GM12878 (cell line): ENCODE data around the gene PLA2G2E. TPM values are rescaled to one million over a fixed set of nuclear protein-coding genes. Genes with fewer than 3 reads are reported as not detected.

Source experiments
- ATAC-seq: fragments of 200-7000 bp; cut with Tn5 transposase; 3 replicates; pipeline ENCODE4 v1.9.1; 2020; ENCODE audit warnings: mild to moderate bottlenecking, moderate library complexity
- BruUV-seq: library from RNA; stranded (reverse); fragments of 400-500 nt; replicated peaks from 2 replicates; lab custom pipeline; 2021; lab: Mats Ljungman, UMichigan
- CTCF ChIA-PET: fragments of 300-600 bp; sonication (Branson Sonifier 250); formaldehyde crosslinking; extraction: SDS; loops from one replicate; lab custom pipeline; 2021; ENCODE audit warnings: inconsistent platforms; lab: Yijun Ruan, JAX
- POLR2A ChIA-PET: fragments of 350-600 bp; formaldehyde crosslinking; extraction: SDS; loops from one replicate; lab custom pipeline; 2021; ENCODE audit warnings: inconsistent platforms; lab: Charles Lee
- RAD21 ChIA-PET: fragments of 300-600 bp; sonication (Branson Sonifier 250); formaldehyde crosslinking; loops from one replicate; lab custom pipeline; 2023; ENCODE audit warnings: antibody characterized with exemption; ENCODE audit not compliant: unreplicated experiment; lab: Charles Lee
- SMC1A ChIA-PET: fragments of 300-600 bp; sonication (Branson Sonifier 250); formaldehyde crosslinking; loops from one replicate; lab custom pipeline; 2023; ENCODE audit not compliant: unreplicated experiment, uncharacterized antibody; lab: Charles Lee
- DNase-seq: peaks from one replicate; pipeline ENCODE4 v3.0.0-alpha.2; 2011; ENCODE audit warnings: low read depth, low spot score
- FAIRE-seq: peaks from 3 replicates; lab custom pipeline; 2011; peaks lifted over from hg19 to GRCh38; lab: Jason Lieb, UNC
- H2AFZ ChIP-seq: 2 replicates; pipeline ENCODE4 v1.6.0; 2011; ENCODE audit warnings: low read depth, low read length, control low read depth; ENCODE audit not compliant: control insufficient read depth
- H3K27ac ChIP-seq: 2 replicates; pipeline ENCODE4 v1.5.1; 2011; ENCODE audit warnings: control low read depth; ENCODE audit not compliant: control insufficient read depth, insufficient read depth
- H3K27me3 ChIP-seq, 2 experiments: replicated peaks in 1 of 2; 2 replicates each; pipeline versions ENCODE4 v1.6.0 to v1.6.1; 2011; ENCODE audit warnings: low read length in 1 of 2; ENCODE audit not compliant: control insufficient read depth in 2 of 2, insufficient read depth in 2 of 2
- H3K36me3 ChIP-seq, 2 experiments: 2 replicates each; pipeline ENCODE4 v1.5.1; 2011; ENCODE audit warnings: low read length in 1 of 2; ENCODE audit not compliant: control insufficient read depth in 2 of 2, insufficient read depth in 2 of 2
- H3K4me1 ChIP-seq: 2 replicates; pipeline ENCODE4 v1.6.1; 2011; ENCODE audit warnings: mild to moderate bottlenecking, low read length, moderate library complexity, mixed read lengths; ENCODE audit not compliant: control insufficient read depth, insufficient read depth
- H3K4me2 ChIP-seq: 2 replicates; pipeline ENCODE4 v1.6.0; 2011; ENCODE audit warnings: control low read depth; ENCODE audit not compliant: control insufficient read depth, insufficient read depth
- H3K4me3 ChIP-seq: fragments of 200-600 bp; sonication (generic); 2 replicates; pipeline ENCODE4 v1.5.1; 2016
- H3K79me2 ChIP-seq: 2 replicates; pipeline ENCODE4 v1.6.0; 2011; ENCODE audit warnings: low read length; ENCODE audit not compliant: control insufficient read depth, insufficient read depth
- H3K9ac ChIP-seq: 2 replicates; pipeline ENCODE4 v1.8.0; 2011; ENCODE audit warnings: low read length, control low read depth, mixed read lengths; ENCODE audit not compliant: control insufficient read depth, insufficient read depth
- H3K9me3 ChIP-seq: replicated peaks from 3 replicates; pipeline ENCODE4 v1.5.1; 2011; ENCODE audit warnings: mild to moderate bottlenecking, low read length; ENCODE audit not compliant: control insufficient read depth, insufficient read depth
- H4K20me1 ChIP-seq: 2 replicates; pipeline ENCODE4 v1.6.0; 2011; ENCODE audit not compliant: control insufficient read depth, insufficient read depth
- HCFC1 ChIP-seq: fragments of 150-350 bp; IDR thresholded peaks from 2 replicates; pipeline ENCODE4 v1.6.1; 2014; ENCODE audit warnings: low read length
- HDAC6 ChIP-seq: fragments of 200-600 bp; sonication (generic); IDR thresholded peaks from one replicate; pipeline ENCODE4 v1.8.0; 2017; ENCODE audit warnings: antibody characterized with exemption; ENCODE audit not compliant: unreplicated experiment
- HDGF ChIP-seq: fragments of 450-650 bp; IDR thresholded peaks from 2 replicates; pipeline ENCODE4 v1.6.1; 2016; ENCODE audit warnings: antibody characterized with exemption
- PAX5 ChIP-seq: IDR thresholded peaks from 2 replicates; pipeline ENCODE4 v1.6.1; 2011; ENCODE audit warnings: low read depth, low read length, borderline replicate concordance
- RCOR1 ChIP-seq: conservative IDR thresholded peaks from 2 replicates; pipeline ENCODE4 v1.6.1; 2012; ENCODE audit warnings: low read depth, low read length, improper control_type of control experiment
- TCF3 ChIP-seq: IDR thresholded peaks from 2 replicates; pipeline ENCODE4 v1.6.1; 2012; ENCODE audit warnings: low read depth, mild to moderate bottlenecking, low read length, borderline replicate concordance; ENCODE audit not compliant: insufficient read depth
- ZBTB33 ChIP-seq: fragments of 450-650 bp; IDR thresholded peaks from 2 replicates; pipeline ENCODE4 v1.6.1; 2017; ENCODE audit warnings: mild to moderate bottlenecking
- WGBS: methylation state at CpG from one replicate; pipeline ENCODE4 v1.1.6; 2016; ENCODE audit warnings: low lambda C conversion rate; ENCODE audit not compliant: insufficient replicate concordance, insufficient coverage; ENCODE audit errors: missing lambda C conversion rate; 5-methylcytosine and 5-hydroxymethylcytosine counted together
- in situ Hi-C: fragments of 300-500 bp; cut with MboI; formaldehyde crosslinking; loops from 9 replicates; pipeline ENCODE4 v1.14.3; 2018; ENCODE audit warnings: mixed read lengths
- intact Hi-C: fragments of 100-400 bp; cut with micrococcal nuclease; formaldehyde crosslinking; loops from one replicate; pipeline ENCODE4 v1.14.2; 2022; ENCODE audit not compliant: unreplicated experiment
- polyA plus RNA-seq, 11 experiments: library from polyadenylated mRNA; depleted of rRNA in 4 of 11; unstranded in 6 of 11; stranded (reverse) in 5 of 11; fragments of >200 nt; fragmentation: Nextera tagmentation in 4 of 11; fragmentation: Illumina TruSeq in 1 of 11; extraction: Ambion mirVana in 4 of 11; extraction: Trizol in 1 of 11; gene quantifications; 1 replicate in 1 of 11; 2 replicates in 10 of 11; pipeline versions ENCODE4 v1.2.1 to v1.2.3, GENCODE V29; 2011 to 2016; ENCODE audit warnings: inconsistent platforms in 2 of 11, missing spikeins in 2 of 11, low read depth in 1 of 11
- total RNA-seq, 4 experiments: library from RNA; depleted of rRNA in 3 of 4; stranded (reverse); fragments of >200 nt in 3 of 4; fragmentation: Illumina TruSeq in 1 of 4; extraction: Trizol in 1 of 4; gene quantifications; 2 replicates each; pipeline versions ENCODE4 v1.2.1 to v1.2.3, GENCODE V29; 2013 to 2021
- TF ChIP-seq, protein P1 (sequence below): IDR thresholded peaks from 2 replicates; pipeline ENCODE4 v1.6.1; 2011; ENCODE audit warnings: low read depth, low read length, improper control_type of control experiment, borderline replicate concordance

PLA2G2E gene
- total and polyA plus RNA-seq, 10 of the 15 experiments (the other 5 are each of a cell fraction or from before 2014, with no cell fraction given): not detected

DNA sequence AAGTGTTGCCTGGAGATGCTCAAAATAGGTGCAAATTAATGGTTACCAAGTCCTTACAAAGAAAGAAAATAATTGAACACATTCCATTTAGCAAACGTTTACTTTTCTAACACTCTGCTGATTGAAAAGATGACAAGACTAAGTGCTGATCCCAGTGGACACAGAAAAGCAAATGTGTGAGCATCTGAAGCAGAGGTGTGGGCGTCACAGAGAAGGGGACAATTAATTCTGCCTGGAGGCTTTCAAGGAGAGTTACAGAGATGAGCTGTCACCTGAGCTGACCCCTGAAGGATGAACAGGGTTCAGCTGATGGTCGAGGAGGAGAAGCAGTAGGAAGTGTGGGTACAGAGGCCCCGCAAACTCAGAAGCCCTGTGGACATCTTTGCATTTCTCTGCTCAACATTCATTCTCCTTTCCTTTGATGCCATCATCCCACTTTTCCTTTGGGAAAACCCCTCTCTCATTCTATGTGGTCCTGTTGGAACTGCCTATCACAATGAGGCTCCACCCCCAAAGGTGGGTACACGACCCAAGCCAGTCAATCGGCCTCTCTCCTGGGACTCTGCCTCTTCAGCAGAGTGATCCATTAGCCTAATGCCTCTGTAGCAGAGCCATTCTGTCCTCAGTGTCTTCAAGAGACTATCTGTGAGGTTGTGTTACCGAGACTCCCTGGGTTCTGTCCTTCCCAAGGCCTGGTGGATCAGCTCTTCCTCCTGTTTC lies 17.2 kb upstream of the PLA2G2E start:
- 21% methylated on average over 7 of the region's 7 CpGs for WGBS
- Histone ChIP-seq H3K4me3 (no peak overlapping the region), H3K36me3 (no peaks in the 10 kb centered on the region), H3K9me3 (no peaks in the 10 kb centered on the region; the same call in 2 of the 3 replicates), H3K9ac (no peak overlapping the region), H3K4me2 (no peak overlapping the region), H3K27ac (no peak overlapping the region), H3K4me1 (no peaks in the 10 kb centered on the region), H3K27me3 (no peaks in the 10 kb centered on the region), H2AFZ (no peak overlapping the region), H3K79me2 (no peaks in the 10 kb centered on the region), H4K20me1 (no peaks in the 10 kb centered on the region)
- TF ChIP-seq PAX5 (no peak), HCFC1 (no peak), TCF3 (no peak), ZBTB33 (no peak), RCOR1 (no peak), HDGF (no peak), HDAC6 (no peak)
- TF ChIP-seq, protein P1, sequence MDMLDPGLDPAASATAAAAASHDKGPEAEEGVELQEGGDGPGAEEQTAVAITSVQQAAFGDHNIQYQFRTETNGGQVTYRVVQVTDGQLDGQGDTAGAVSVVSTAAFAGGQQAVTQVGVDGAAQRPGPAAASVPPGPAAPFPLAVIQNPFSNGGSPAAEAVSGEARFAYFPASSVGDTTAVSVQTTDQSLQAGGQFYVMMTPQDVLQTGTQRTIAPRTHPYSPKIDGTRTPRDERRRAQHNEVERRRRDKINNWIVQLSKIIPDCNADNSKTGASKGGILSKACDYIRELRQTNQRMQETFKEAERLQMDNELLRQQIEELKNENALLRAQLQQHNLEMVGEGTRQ: no peak
- DNase-seq: no peak
- intact Hi-C loops: no loop called here
- BruUV-seq: no TSS peak
- ATAC-seq: no peak
- ChIA-PET SMC1A (no interaction called here), CTCF (no interaction called here), RAD21 (no interaction called here), POLR2A (no interaction called here)
- FAIRE-seq: no peak
- in situ Hi-C loops: no loop called here
